Activated gamma-delta T cell treated with anti-CD3 and anti-CD28 coated beads, Interleukin-2, amount 50 U/mL, for 16 hours (primary cell): ENCODE results near the gene OR2W1.
A peak's percentile ranks its signal among the peaks of the same experiment; 100 is the strongest.

Experiments
- DNase-seq: peaks from one replicate; pipeline ENCODE4 v3.0.0-alpha.2; 2020; ENCODE audit warnings: low read depth

Gene OR2W1

GRCh38 chr6:29045075-29045474 lies at the start of gene OR2W1:
Gene OR2W1, minus strand, starts transcription at chr6:29045175. Its CDS starts 0 bp downstream, at chr6:29045175.
- no peak for DNase-seq

- no peak for DNase-seq
Observed at GRCh38 chr6:29092957-29093356, 48.0 kb upstream of the OR2W1 start.

- no peak for DNase-seq
Observed at GRCh38 chr6:29087213-29087612, 42.2 kb upstream of the OR2W1 start, which contains the start of gene OR2B3. Gene OR2B3, minus strand, starts transcription at chr6:29087313. Its CDS starts 65 bp downstream, at chr6:29087248.

- no peak for DNase-seq
Observed at GRCh38 chr6:29082457-29082856, 37.5 kb upstream of the OR2W1 start.

- no peak for DNase-seq
Observed at GRCh38 chr6:29081312-29081711, 36.3 kb upstream of the OR2W1 start.

- no peak for DNase-seq
Observed at GRCh38 chr6:29079203-29079602, 34.2 kb upstream of the OR2W1 start.

GRCh38 chr6:29071831-29072723 lies 27.1 kb upstream of the OR2W1 start:
- no peak for DNase-seq

- no peak for DNase-seq
Observed at GRCh38 chr6:29051680-29052079, 6.7 kb upstream of the OR2W1 start.

GRCh38 chr6:29035951-29036350 lies 9.0 kb downstream of the OR2W1 start:
- DNase-seq = no peak

GRCh38 chr6:29028821-29029220 lies 16.2 kb downstream of the OR2W1 start:
- no peak for DNase-seq

GRCh38 chr6:29025927-29026585 lies 18.9 kb downstream of the OR2W1 start:
- DNase-seq = no peak

- DNase-seq = no peak
Observed at GRCh38 chr6:29021434-29021833, 23.5 kb downstream of the OR2W1 start.

GRCh38 chr6:29019629-29020028 lies 25.3 kb downstream of the OR2W1 start:
- DNase-seq = no peak

- DNase-seq = no peak
Observed at GRCh38 chr6:29017428-29017802, 27.6 kb downstream of the OR2W1 start.

- peak; percentile 76 for DNase-seq
Observed at GRCh38 chr6:29016559-29017427, 28.2 kb downstream of the OR2W1 start.

- DNase-seq = no peak
Observed at GRCh38 chr6:29014729-29015608, 30.0 kb downstream of the OR2W1 start.

GRCh38 chr6:29011276-29011734 lies 33.7 kb downstream of the OR2W1 start:
- DNase-seq = no peak

- no peak for DNase-seq
Observed at GRCh38 chr6:29009358-29009757, 35.6 kb downstream of the OR2W1 start.

- DNase-seq = no peak
Observed at GRCh38 chr6:29008089-29008488, 36.9 kb downstream of the OR2W1 start.

GRCh38 chr6:29005183-29005885 lies 39.6 kb downstream of the OR2W1 start, which contains the start of gene ZNF311:
Gene ZNF311, minus strand, starts transcription at chr6:29005315. Its CDS starts 1,361 bp downstream, at chr6:29003954.
- DNase-seq = no peak
